ENCODE data around the gene ARMCX6.

DNA sequence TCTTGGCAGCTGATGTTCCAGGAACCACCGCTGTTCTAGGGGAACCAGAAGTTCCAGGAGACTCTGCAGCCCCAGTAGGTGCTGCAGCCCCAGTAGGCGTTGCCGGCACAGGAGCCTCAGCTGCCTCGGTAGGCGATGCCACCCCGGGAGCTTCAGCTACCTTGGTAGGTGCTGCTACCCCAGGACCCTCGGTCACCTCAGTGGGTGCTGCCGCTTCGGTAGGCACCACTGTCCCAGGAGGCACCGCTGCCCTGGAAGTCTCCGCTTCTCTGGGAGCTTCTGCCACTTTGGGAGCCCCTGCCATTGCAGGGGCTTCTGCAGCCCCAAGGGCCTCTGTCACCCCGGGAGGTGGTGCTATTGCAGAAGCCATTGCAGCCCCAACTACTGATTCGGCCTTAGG is 39.0 kb upstream of the ARMCX6 start:
- TF ChIP-seq, protein P1, sequence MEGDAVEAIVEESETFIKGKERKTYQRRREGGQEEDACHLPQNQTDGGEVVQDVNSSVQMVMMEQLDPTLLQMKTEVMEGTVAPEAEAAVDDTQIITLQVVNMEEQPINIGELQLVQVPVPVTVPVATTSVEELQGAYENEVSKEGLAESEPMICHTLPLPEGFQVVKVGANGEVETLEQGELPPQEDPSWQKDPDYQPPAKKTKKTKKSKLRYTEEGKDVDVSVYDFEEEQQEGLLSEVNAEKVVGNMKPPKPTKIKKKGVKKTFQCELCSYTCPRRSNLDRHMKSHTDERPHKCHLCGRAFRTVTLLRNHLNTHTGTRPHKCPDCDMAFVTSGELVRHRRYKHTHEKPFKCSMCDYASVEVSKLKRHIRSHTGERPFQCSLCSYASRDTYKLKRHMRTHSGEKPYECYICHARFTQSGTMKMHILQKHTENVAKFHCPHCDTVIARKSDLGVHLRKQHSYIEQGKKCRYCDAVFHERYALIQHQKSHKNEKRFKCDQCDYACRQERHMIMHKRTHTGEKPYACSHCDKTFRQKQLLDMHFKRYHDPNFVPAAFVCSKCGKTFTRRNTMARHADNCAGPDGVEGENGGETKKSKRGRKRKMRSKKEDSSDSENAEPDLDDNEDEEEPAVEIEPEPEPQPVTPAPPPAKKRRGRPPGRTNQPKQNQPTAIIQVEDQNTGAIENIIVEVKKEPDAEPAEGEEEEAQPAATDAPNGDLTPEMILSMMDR (IDR thresholded peaks at IDR 0.05 in 4 of 5, conservative IDR thresholded peaks at IDR 0.05 in 1 of 5) = no peak
- TF ChIP-seq POLR2A (IDR thresholded peaks at IDR 0.05) = no peak

All from gastrocnemius medialis (tissue), 4 donors.